Activated CD4-positive, alpha-beta T cell treated with anti-CD3 and anti-CD28 coated beads, Interleukin-2, amount 50 U/mL, for 48 hours (primary cell): ENCODE data around the gene NDST1.

Experiments
- DNase-seq, 2 experiments: peaks; one replicate each; pipeline ENCODE4 v3.0.0-alpha.2; 2020

Gene NDST1

DNA sequence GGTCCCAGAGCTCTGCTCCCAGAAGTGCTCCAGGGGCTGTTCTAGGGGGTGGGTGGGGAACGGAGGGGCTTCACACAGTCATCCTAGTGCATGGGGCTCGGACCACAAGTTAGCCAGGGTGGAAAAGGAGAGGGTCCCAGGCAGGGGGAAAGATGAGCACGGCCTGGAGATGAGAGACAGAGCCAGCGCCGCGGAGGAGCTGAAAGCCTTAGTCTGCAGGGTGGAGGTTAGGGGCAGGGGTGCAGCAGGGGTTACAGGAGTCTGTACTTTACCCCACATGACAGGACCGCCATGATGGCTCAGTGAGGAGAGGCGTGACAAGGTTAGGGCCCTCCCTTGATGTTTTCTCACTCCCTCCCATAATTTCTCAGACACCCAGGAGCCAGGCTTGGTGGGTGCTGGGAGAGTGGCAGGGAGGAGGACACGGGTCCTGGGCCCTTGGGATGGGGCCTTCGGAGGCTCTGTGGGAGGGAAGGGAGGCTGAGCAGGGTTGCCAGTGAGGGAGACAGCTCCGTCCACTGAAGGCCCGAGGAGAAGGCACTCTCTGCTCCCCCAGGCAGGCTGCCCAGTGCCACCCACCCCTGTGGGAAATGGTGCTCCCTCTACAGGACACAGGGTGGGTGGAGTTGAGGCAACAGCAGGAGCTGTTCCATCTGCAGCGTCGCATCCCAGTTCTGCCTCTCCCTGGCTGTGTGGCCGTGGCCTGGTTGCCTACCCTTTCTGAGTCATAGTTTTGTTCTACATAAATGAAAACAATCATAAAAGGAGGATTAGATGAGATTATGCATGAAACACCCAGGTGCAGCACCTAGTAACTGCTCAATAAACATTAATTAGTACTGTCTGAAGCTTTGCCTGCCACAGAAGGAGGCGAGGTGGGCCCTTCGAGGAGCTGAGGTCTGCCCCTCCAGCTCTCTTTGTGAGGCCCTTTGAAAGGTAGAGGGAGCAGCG lies 66.2 kb downstream of the NDST1 start:
- no peak for DNase-seq

DNA sequence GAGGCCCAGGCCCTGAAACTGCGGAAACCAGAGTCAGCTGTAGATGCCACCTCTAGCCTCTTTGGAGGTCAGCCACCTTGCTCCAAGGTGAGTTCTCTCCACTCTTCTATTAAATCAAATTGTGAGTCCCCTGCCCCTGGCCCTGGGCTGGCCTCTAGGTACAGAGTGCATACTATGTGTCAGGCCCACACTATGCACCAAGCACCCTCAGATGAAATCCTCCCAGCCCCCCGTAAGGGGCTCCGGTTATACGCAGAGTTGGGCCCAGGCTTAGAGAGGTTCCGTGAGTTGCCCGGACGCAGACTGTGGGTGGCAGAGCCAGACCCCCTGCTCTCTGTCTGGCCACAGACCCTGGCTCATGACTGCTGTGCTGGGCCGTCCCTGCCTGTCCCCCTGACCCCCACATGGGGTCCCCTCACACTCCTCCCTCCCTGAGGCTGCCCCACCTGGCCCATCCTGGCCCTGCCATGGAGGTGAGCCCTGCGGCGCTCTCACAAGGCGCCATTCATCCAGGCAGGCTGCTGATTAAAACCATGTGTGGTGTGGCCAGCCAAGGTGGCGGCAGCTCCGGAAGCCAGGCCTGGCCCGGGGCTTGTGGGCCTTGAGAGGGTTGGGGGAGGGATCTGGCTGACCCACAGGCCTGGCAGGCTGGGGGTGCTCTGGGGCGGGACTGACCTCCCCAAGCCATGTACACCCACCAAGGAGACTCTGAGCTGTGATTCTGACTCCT lies 67.1 kb downstream of the NDST1 start:
- DNase-seq = no peak

- DNase-seq = no peak
Measured at GRCh38 chr5:150575745-150576448, 68.0 kb downstream of the NDST1 start.

DNA sequence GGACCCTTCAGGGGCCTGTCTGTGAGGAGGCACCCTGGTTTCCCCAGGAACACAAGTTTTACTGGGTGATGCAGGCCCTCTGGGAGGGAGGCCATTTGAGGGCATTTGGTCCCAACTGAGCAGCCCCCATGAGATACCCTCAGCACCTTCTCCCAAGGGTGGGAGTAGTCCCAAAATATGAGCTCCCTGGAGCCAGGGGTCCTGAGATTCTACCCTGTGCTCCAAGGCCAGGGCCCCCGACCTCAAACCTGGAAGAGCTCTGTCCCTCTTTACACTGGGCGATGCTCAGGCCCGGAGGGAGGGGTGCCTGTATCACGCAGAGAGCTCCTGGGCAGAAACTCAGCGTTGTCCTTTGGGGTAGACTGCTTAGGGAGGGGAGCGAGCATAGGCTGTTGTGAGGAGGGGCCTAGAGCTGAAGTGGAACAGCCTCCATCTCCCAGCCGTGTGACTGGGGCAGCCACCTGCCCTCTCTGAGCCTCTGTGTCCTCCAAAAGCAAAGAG lies 68.6 kb downstream of the NDST1 start:
- no peak for DNase-seq

DNA sequence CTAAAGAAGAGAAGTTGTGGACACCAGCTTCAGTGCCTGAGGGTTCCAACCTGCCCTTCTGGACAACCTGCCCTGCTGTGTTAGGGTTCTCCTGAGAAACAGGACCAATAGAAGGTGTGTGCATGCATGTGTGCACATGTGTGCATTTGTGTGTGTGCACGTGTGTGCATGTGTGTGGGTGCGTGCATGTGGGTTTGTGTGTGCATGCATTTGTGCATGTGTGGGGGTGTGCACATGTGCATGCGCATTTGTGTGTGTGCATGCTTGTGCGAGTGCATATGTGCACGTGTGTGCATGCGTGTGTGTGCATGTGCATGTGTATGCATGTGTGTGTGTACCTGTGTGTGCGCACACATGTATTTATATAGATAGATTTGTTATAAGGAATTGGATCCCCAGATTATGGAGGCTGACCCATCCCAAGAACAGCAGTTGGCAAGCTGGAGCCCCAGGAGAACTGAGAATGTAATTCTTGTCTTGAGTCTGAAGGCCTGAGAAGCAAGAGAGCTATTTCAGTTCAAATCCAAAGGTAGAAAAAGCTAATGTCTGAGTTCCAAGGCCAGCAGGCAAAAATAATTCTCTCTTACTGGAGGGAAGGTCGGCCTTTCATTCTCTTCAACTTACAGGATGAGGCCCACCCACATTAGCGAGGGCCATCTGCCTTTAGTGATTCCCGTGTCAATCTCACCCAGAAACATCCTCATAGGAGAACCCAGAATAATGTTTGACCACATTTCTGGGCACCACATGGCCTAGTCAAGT lies 69.6 kb downstream of the NDST1 start:
- no peak for DNase-seq

- DNase-seq = no peak
Measured at GRCh38 chr5:150578781-150579461, 71.0 kb downstream of the NDST1 start.

GRCh38 chr5:150579462-150580400 lies 71.8 kb downstream of the NDST1 start:
- no peak for DNase-seq

- no peak for DNase-seq
Measured at GRCh38 chr5:150580917-150581316, 73.0 kb downstream of the NDST1 start.

- DNase-seq = no peak
Measured at GRCh38 chr5:150582241-150583109, 74.5 kb downstream of the NDST1 start.

DNA sequence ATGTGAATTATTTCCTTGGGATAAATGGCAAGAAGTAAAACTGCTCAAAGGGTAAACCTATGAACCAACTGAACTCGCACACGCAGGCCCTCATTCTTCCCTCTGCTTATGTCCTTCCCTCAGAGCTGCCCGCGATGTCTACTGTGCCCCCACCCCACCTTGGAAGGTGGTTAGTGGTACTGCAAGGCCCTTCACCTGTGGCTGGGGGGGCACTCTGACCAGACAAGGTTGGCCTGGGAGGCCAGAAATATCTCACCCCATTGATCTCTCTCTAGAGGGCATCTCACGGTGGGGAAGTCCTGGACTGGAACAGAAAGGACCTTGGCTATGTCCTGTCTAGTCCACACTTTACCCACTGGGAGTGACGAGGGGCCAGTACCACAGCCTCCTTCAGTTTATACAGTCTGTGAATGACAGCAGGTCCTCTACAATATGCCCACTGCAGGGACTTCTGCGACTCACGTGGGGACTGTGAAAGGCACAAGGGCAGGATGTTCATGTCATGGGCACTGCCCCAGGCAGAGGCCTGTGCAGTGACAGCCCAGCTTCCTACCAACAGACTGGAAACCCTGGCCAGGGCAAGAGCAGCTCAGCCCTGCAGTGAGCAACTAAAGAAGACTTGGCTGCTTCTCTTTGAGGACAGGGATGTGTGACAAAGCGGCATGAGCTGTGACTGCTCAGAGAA lies 75.8 kb downstream of the NDST1 start:
- DNase-seq = no peak

DNA sequence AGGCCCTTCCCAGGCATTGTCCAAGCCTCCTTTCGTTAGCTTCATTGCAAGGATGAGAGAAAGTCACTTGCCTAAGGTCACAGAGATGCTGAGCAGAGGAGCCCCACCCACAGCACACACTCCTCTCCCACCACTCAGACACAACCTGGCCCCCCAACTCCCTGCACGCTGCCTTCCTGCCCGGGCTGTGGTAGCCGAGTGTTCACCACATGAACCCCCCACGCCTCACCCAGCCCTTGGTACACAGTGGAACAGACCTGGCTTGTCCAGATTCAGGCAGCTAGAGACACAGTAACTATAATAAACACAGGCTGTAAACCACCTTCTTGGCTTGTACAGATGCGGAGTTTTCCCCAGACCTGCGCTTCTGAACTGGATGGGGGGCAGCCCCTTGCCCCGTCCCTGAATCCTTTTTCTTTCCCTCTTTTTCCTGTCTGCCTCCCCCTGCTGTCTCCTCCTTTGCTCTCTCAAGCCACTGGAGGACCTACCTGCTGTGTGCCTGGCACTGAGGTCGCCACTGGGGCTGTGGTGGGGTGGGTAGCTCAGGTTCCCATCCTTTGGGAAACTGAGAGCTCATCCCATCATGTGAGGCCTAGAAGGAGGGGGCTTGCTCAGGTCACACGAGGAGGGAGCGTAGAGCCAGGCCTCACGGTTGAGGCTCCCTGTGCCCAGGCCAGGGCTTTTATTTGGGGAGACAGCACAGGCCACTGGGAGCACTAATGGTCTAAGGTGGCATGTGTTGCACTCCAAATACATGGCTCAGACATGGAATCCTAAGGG lies 76.8 kb downstream of the NDST1 start:
- DNase-seq = no peak

- DNase-seq = no peak
Measured at GRCh38 chr5:150585781-150586341, 77.9 kb downstream of the NDST1 start.

- DNase-seq = no peak
Measured at GRCh38 chr5:150587016-150587415, 79.1 kb downstream of the NDST1 start.

DNA sequence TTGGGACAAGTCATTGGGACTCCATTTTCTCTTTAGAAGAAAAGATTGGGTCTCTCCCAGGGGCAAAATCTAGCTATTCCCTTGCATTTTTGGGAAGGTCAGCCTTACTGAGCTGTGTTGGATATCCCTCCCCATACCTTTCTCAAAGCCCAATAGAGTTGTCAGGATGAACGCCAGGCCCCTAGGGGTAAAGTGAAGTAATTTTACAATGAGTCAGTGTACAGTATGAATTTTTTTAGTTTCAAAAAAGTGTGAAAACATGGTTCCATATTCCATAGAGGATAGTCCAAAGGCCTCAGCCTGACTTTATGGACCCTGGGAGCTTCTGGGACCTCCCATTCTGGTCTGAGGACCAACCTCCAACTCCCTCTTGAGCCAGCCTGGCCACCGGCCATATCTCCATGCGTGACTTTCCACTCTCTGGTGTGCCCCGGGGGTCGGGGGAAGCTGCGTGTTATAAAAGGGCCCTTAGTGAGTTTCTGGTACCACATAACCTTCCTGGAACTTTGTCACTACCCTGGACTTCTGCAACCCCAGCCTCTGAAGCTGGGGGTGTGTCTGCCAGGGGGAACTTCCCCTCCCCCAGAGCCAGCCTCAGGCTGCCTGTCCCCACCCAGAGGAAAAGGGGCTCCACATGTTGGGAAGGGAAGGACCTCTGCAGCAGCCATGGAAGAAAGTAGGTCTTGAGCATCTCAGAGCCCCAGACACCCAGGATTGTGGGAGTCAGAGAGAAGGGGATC lies 80.1 kb downstream of the NDST1 start:
- no peak for DNase-seq

DNA sequence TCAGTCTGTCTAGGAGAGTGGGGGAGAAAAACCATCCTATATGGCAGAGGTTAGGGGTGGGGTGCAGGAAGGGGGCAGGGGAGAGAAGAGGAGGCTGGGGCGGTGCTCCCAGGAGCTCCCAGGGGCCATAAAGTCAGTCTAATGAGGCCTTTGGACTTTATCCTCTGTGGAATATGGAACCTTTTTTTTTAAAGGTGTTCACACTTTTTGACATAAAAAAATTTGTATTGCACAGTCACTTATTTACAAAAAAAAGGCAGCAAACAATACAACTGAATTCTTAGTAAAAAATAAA lies 80.6 kb downstream of the NDST1 start:
- no peak for DNase-seq

- no peak for DNase-seq
Measured at GRCh38 chr5:150589862-150590601, 82.1 kb downstream of the NDST1 start.
